VCaP (cell line): ENCODE measurements around the gene NTNG1.
A peak's percentile ranks its signal among the peaks of the same experiment; 100 is the strongest.

ENCODE experiments used
- H3K27ac ChIP-seq: fragments of 450-650 bp; 2 replicates; pipeline ENCODE4 v1.5.1; 2017
- CTCF ChIP-seq: fragments of 450-650 bp; conservative IDR thresholded peaks from 2 replicates; pipeline ENCODE4 v1.5.1; 2017; ENCODE audit warnings: mild to moderate bottlenecking, moderate library complexity

The NTNG1 gene

GRCh38 chr1:107147843-107148242, 7.0 kb downstream of the NTNG1 start:
- no peak overlapping the region for H3K27ac ChIP-seq

GRCh38 chr1:107149946-107150345, 9.1 kb downstream of the NTNG1 start:
- H3K27ac ChIP-seq: no peak overlapping the region
- no peak for TF ChIP-seq CTCF

More at GRCh38 chr1:107147843-107148242, 7.0 kb downstream of the NTNG1 start:
- no peak for TF ChIP-seq CTCF

- TF ChIP-seq CTCF: no peak
- H3K27ac ChIP-seq: no peak overlapping the region
These were observed 10.5 kb downstream of the NTNG1 start for GRCh38 chr1:107151295-107151694.

- no peak overlapping the region for H3K27ac ChIP-seq
- no peak for TF ChIP-seq CTCF
These were observed 11.6 kb downstream of the NTNG1 start for GRCh38 chr1:107152395-107152794.

GRCh38 chr1:107153014-107153413, 12.2 kb downstream of the NTNG1 start:
- TF ChIP-seq CTCF: peak; percentile 75

GRCh38 chr1:107158496-107158895, 17.7 kb downstream of the NTNG1 start:
- no peak overlapping the region for H3K27ac ChIP-seq
- no peak for TF ChIP-seq CTCF

More at GRCh38 chr1:107153014-107153413, 12.2 kb downstream of the NTNG1 start:
- no peak overlapping the region for H3K27ac ChIP-seq

- H3K27ac ChIP-seq: no peak overlapping the region
- no peak for TF ChIP-seq CTCF
These were observed 18.2 kb downstream of the NTNG1 start for GRCh38 chr1:107158991-107159390.
